GM19455 (cell line): ENCODE results near the gene PTPRS.

Source experiments
- ATAC-seq: cut with Tn5 transposase; IDR thresholded peaks from one replicate; pipeline ENCODE4 v1.9.1; 2021; ENCODE audit not compliant: unreplicated experiment

Gene PTPRS

GRCh38 chr19:5355693-5356092, 15.1 kb upstream of the PTPRS start:
- no peak for ATAC-seq

GRCh38 chr19:5355076-5355475, 14.5 kb upstream of the PTPRS start:
- no peak for ATAC-seq

- no peak for ATAC-seq
Observed at GRCh38 chr19:5354403-5354802, 13.8 kb upstream of the PTPRS start.

GRCh38 chr19:5352229-5352763, 11.7 kb upstream of the PTPRS start:
- ATAC-seq, result no peak

- no peak for ATAC-seq
Observed at GRCh38 chr19:5351731-5352228, 11.2 kb upstream of the PTPRS start.

- ATAC-seq, result no peak
Observed at GRCh38 chr19:5349041-5349440, 8.4 kb upstream of the PTPRS start.

GRCh38 chr19:5345895-5346386, 5.3 kb upstream of the PTPRS start:
- no peak for ATAC-seq

- no peak for ATAC-seq
Observed at GRCh38 chr19:5343848-5344247, 3.2 kb upstream of the PTPRS start.

- no peak for ATAC-seq
Observed at GRCh38 chr19:5342573-5343201, 2.1 kb upstream of the PTPRS start.

- no peak for ATAC-seq
Observed at GRCh38 chr19:5341981-5342380, 1.4 kb upstream of the PTPRS start.

GRCh38 chr19:5341448-5341820, 822 bp upstream of the PTPRS start:
- ATAC-seq, result no peak

- ATAC-seq, result no peak
Observed at GRCh38 chr19:5339950-5340636, 519 bp downstream of the PTPRS start.

- no peak for ATAC-seq
Observed at GRCh38 chr19:5339198-5339949, 1.2 kb downstream of the PTPRS start.

GRCh38 chr19:5338656-5339197, 1.9 kb downstream of the PTPRS start:
- ATAC-seq, result no peak

- no peak for ATAC-seq
Observed at GRCh38 chr19:5337708-5338655, 2.6 kb downstream of the PTPRS start.

- no peak for ATAC-seq
Observed at GRCh38 chr19:5337126-5337525, 3.5 kb downstream of the PTPRS start.

GRCh38 chr19:5336195-5336965, 4.2 kb downstream of the PTPRS start:
- ATAC-seq, result no peak

GRCh38 chr19:5335593-5335992, 5.0 kb downstream of the PTPRS start:
- no peak for ATAC-seq

GRCh38 chr19:5334824-5335500, 5.7 kb downstream of the PTPRS start:
- ATAC-seq, result no peak
